Spleen (tissue), 11 donors: ENCODE measurements around the gene RPA3. TPM values are rescaled to one million over a fixed set of nuclear protein-coding genes. Genes with fewer than 3 reads are reported as not detected.
A peak's percentile ranks its signal among the peaks of the same experiment; 100 is the strongest.

Source experiments
- DNase-seq: peaks from one replicate; pipeline ENCODE4 v3.0.0-alpha.2; 2020
- H3K27ac ChIP-seq, 8 donors: fragments of 200-600 bp; sonication (generic) in 7 of 8; 1 replicate in 4 of 8; 2 replicates in 4 of 8; pipeline versions ENCODE4 v1.5.0 to v1.8.0; 2016 to 2021; ENCODE audit warnings: inconsistent platforms in 4 of 8, mild to moderate bottlenecking in 4 of 8, moderate library complexity in 1 of 8
- H3K27me3 ChIP-seq, 7 donors: fragments of 200-600 bp; sonication (generic) in 6 of 7; replicated peaks in 1 of 7; 1 replicate in 4 of 7; 2 replicates in 3 of 7; pipeline versions ENCODE4 v1.5.0 to v1.8.0; 2016 to 2021; ENCODE audit warnings: inconsistent platforms in 3 of 7, mild to moderate bottlenecking in 1 of 7
- H3K36me3 ChIP-seq, 6 donors: fragments of 200-600 bp; sonication (generic) in 5 of 6; 1 replicate in 4 of 6; 2 replicates in 2 of 6; pipeline versions ENCODE4 v1.5.0 to v1.8.0; 2016 to 2021; ENCODE audit warnings: inconsistent platforms in 2 of 6
- H3K4me1 ChIP-seq, 6 donors: fragments of 200-600 bp; sonication (generic) in 5 of 6; 1 replicate in 3 of 6; 2 replicates in 3 of 6; pipeline versions ENCODE4 v1.5.0 to v1.8.0; 2016 to 2021; ENCODE audit warnings: inconsistent platforms in 3 of 6
- H3K4me3 ChIP-seq, 8 donors: fragments of 200-600 bp; sonication (generic) in 7 of 8; 1 replicate in 4 of 8; 2 replicates in 4 of 8; pipeline versions ENCODE4 v1.5.0 to v1.8.0; 2016 to 2021; ENCODE audit warnings: inconsistent platforms in 4 of 8, mild to moderate bottlenecking in 4 of 8, moderate library complexity in 2 of 8
- H3K9me3 ChIP-seq, 8 donors: fragments of 200-600 bp; sonication (generic) in 7 of 8; 1 replicate in 4 of 8; 2 replicates in 4 of 8; pipeline versions ENCODE4 v1.5.0 to v1.8.0; 2016 to 2021; ENCODE audit warnings: inconsistent platforms in 4 of 8
- CTCF ChIP-seq, 11 experiments: fragments of 200-600 bp in 7 of 11; fragments of 450-650 bp in 4 of 11; sonication (generic) in 4 of 11; IDR thresholded peaks in 8 of 11; conservative IDR thresholded peaks in 3 of 11; 1 replicate in 7 of 11; 2 replicates in 4 of 11; pipeline versions ENCODE4 v1.4.0 to v1.8.0; 2016 to 2021; ENCODE audit warnings: antibody characterized with exemption in 11 of 11, inconsistent platforms in 4 of 11, mild to moderate bottlenecking in 1 of 11
- POLR2A ChIP-seq, 3 donors: fragments of 450-650 bp; IDR thresholded peaks; one replicate each; pipeline ENCODE4 v1.5.1; 2017; ENCODE audit warnings: antibody characterized with exemption in 3 of 3, mild to moderate bottlenecking in 1 of 3
- POLR2AphosphoS5 ChIP-seq, 3 donors: sonication (generic); formaldehyde crosslinking; IDR thresholded peaks; one replicate each; pipeline ENCODE4 v1.5.1; 2017; ENCODE audit warnings: antibody characterized with exemption in 3 of 3
- WGBS, 5 donors: extraction: QIAGEN DNeasy Blood & Tissue Kit in 3 of 5; methylation state at CpG; one replicate each; pipeline versions ENCODE4 v1.1.5 to v1.1.7; 2013 to 2018; 5-methylcytosine and 5-hydroxymethylcytosine counted together
- intact Hi-C: fragments of 100-400 bp; cut with DNase I; formaldehyde crosslinking; loops from one replicate; pipeline ENCODE4 v1.15.0; 2023; ENCODE audit warnings: low total_unique reads
- polyA plus RNA-seq, 3 donors: library from polyadenylated mRNA; stranded (reverse); fragments of 200-250 nt; gene quantifications; one replicate each; pipeline ENCODE4 v1.2.1, GENCODE V29; 2013
- total RNA-seq, 7 donors: library from RNA; depleted of rRNA in 3 of 7; stranded (reverse); fragments of >200 nt in 3 of 7; fragmentation: NEBNext Ultra II Directional in 4 of 7; extraction: Animal tissue kit (Norgen Biotek cat#: 25700) in 4 of 7; gene quantifications; one replicate each; pipeline versions ENCODE4 v1.1.0 to v1.2.1, GENCODE V29; 2016 to 2021
- donor health status: healthy with polysubstance abuse.
- donor health status: DM: no; HTN: no; CAD: no; lungs with moderate emphysema.
- donor health status: DM: no; HTN: no; CAD: no.
- donor health status: Bipolar disorder and iron deficiency.
- donor health status: healthy.
- donor health status: DM: no; HTN: no; CAD: no.
- donor health status: DM: yes; HTN: yes; CAD: no.

Gene RPA3
- total and polyA plus RNA-seq, 10 donors, result 18.0 to 41.8 (median 28.2) TPM

- Histone ChIP-seq H3K4me3 (no peak overlapping the region), H3K4me1 (peaks cover 0 to 31% (median 5%) of the 10 kb centered on the region in 6 donors), H3K27ac (no peak overlapping the region), H3K27me3 (no peaks in the 10 kb centered on the region), H3K9me3 (peaks cover 0 to 3% (median 0%) of the 10 kb centered on the region in 8 donors), H3K36me3 (no peaks in the 10 kb centered on the region)
- intact Hi-C loops, result no loop called here
- TF ChIP-seq POLR2A (IDR thresholded peaks at IDR 0.05), result no peak
- TF ChIP-seq CTCF (IDR thresholded peaks at IDR 0.05 in 8 of 11, conservative IDR thresholded peaks at IDR 0.05 in 3 of 11), result no peak
- no peak for TF ChIP-seq POLR2AphosphoS5 (IDR thresholded peaks at IDR 0.05)
- DNase-seq, result no peak
- 67 to 83% (median 78%) methylated on average over 3 of the region's 3 CpGs for WGBS, 5 donors
These were observed 23.9 kb downstream of the RPA3 start for GRCh38 chr7:7694542-7694941.

- intact Hi-C loops, result no loop called here
- Histone ChIP-seq H3K4me1 (peaks cover 0 to 30% (median under 1%) of the 10 kb centered on the region in 6 donors), H3K9me3 (peaks cover 0 to 3% (median 0%) of the 10 kb centered on the region in 8 donors), H3K36me3 (no peaks in the 10 kb centered on the region), H3K27me3 (no peaks in the 10 kb centered on the region), H3K4me3 (no peak overlapping the region), H3K27ac (no peak overlapping the region)
- no peak for TF ChIP-seq CTCF (IDR thresholded peaks at IDR 0.05 in 8 of 11, conservative IDR thresholded peaks at IDR 0.05 in 3 of 11)
- no peak for TF ChIP-seq POLR2A (IDR thresholded peaks at IDR 0.05)
- no peak for TF ChIP-seq POLR2AphosphoS5 (IDR thresholded peaks at IDR 0.05)
- DNase-seq, result no peak
These were observed 24.5 kb downstream of the RPA3 start for GRCh38 chr7:7693881-7694280.

- H3K9me3 ChIP-seq, result no peaks in the 10 kb centered on the region
- H3K27me3 ChIP-seq, result no peaks in the 10 kb centered on the region
- peaks cover 5 to 30% (median 13%) of the 10 kb centered on the region in 6 donors for H3K4me1 ChIP-seq
- no peaks in the 10 kb centered on the region for H3K36me3 ChIP-seq
- intact Hi-C loops, result loop anchor here (5.0 to 10.0 kb wide), 2 partner anchors 78 to 526 kb away; no protein-coding TSS in a partner anchor
- no peak overlapping the region for H3K4me3 ChIP-seq
- H3K27ac ChIP-seq, result peak overlapping the region in 4 of 8 donors; percentile 41 to 73 (median 52)
- TF ChIP-seq CTCF (IDR thresholded peaks at IDR 0.05 in 8 of 11, conservative IDR thresholded peaks at IDR 0.05 in 3 of 11), result no peak
- no peak for TF ChIP-seq POLR2AphosphoS5 (IDR thresholded peaks at IDR 0.05)
- TF ChIP-seq POLR2A (IDR thresholded peaks at IDR 0.05), result no peak
- 86 to 97% (median 93%) methylated on average over 4 of the region's 4 CpGs for WGBS, 5 donors
- DNase-seq, result no peak
These were observed 29.5 kb downstream of the RPA3 start for GRCh38 chr7:7688956-7689355.

- Histone ChIP-seq H3K27me3 (no peaks in the 10 kb centered on the region), H3K27ac (peak overlapping the region in 7 of 8 donors; percentile 18 to 73 (median 41)), H3K4me3 (peak overlapping the region in 1 of 8 donors; percentile 2), H3K36me3 (no peaks in the 10 kb centered on the region), H3K4me1 (peaks cover 5 to 30% (median 13%) of the 10 kb centered on the region in 6 donors), H3K9me3 (no peaks in the 10 kb centered on the region)
- intact Hi-C loops, result loop anchor here (5.0 to 10.0 kb wide), 2 partner anchors 79 to 526 kb away; no protein-coding TSS in a partner anchor
- WGBS, 5 donors, result 35 to 50% (median 39%) methylated on average over 6 of the region's 6 CpGs
- DNase-seq, result no peak
- TF ChIP-seq CTCF (IDR thresholded peaks at IDR 0.05 in 8 of 11, conservative IDR thresholded peaks at IDR 0.05 in 3 of 11) (no peak), POLR2AphosphoS5 (IDR thresholded peaks at IDR 0.05) (no peak), POLR2A (IDR thresholded peaks at IDR 0.05) (no peak)
These were observed 30.1 kb downstream of the RPA3 start for GRCh38 chr7:7688310-7688709.
